Measurements from ENCODE around the gene MAGEB6. TPM values are rescaled to one million over a fixed set of nuclear protein-coding genes. Genes with fewer than 3 reads are reported as not detected.

MAGEB6 gene
- total RNA-seq, 1 experiment from 2014 or later = not detected

- Mint-ChIP-seq H3K27me3 (ENCODE audit: insufficient read depth, unreplicated experiment) (no peaks in the 10 kb centered on the region), H3K4me1 (ENCODE audit: low read depth, unreplicated experiment) (no peaks in the 10 kb centered on the region), H3K9me3 (ENCODE audit: unreplicated experiment) (no peaks in the 10 kb centered on the region), H3K36me3 (ENCODE audit: insufficient read depth, unreplicated experiment) (no peaks in the 10 kb centered on the region), H3K4me3 (ENCODE audit: unreplicated experiment) (no peak overlapping the region), H3K27ac (ENCODE audit: unreplicated experiment) (no peak overlapping the region)
- TF ChIP-seq, protein P1, sequence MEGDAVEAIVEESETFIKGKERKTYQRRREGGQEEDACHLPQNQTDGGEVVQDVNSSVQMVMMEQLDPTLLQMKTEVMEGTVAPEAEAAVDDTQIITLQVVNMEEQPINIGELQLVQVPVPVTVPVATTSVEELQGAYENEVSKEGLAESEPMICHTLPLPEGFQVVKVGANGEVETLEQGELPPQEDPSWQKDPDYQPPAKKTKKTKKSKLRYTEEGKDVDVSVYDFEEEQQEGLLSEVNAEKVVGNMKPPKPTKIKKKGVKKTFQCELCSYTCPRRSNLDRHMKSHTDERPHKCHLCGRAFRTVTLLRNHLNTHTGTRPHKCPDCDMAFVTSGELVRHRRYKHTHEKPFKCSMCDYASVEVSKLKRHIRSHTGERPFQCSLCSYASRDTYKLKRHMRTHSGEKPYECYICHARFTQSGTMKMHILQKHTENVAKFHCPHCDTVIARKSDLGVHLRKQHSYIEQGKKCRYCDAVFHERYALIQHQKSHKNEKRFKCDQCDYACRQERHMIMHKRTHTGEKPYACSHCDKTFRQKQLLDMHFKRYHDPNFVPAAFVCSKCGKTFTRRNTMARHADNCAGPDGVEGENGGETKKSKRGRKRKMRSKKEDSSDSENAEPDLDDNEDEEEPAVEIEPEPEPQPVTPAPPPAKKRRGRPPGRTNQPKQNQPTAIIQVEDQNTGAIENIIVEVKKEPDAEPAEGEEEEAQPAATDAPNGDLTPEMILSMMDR (IDR thresholded peaks at IDR 0.05; ENCODE audit: insufficient read depth in 1 of 2, low read depth in 1 of 2, low read length in 1 of 2, severe bottlenecking in 1 of 2, unreplicated experiment in 1 of 2) = no peak
- no peak overlapping the region for H3K4me3 ChIP-seq (ENCODE audit: low read depth, low read length)
- CTCF ChIA-PET = no interaction called here
- H3K9me3 ChIP-seq = no peaks in the 10 kb centered on the region
- no peaks in the 10 kb centered on the region for H3K4me1 ChIP-seq
- H3K36me3 ChIP-seq (ENCODE audit: control insufficient read depth, insufficient read depth, low read length) = no peaks in the 10 kb centered on the region
- H3K27me3 ChIP-seq (replicated peaks; ENCODE audit: control insufficient read depth, insufficient read depth, low read length) = no peaks in the 10 kb centered on the region
- POLR2A ChIA-PET = no interaction called here
- DNase-seq = no peak
- intact Hi-C loops (cut with micrococcal nuclease; ENCODE audit: unreplicated experiment) = no loop called here
- BruUV-seq (replicated peaks) = no TSS peak
Measured at GRCh38 chrX:26219351-26219750, 27.1 kb downstream of the MAGEB6 start.

DNA sequence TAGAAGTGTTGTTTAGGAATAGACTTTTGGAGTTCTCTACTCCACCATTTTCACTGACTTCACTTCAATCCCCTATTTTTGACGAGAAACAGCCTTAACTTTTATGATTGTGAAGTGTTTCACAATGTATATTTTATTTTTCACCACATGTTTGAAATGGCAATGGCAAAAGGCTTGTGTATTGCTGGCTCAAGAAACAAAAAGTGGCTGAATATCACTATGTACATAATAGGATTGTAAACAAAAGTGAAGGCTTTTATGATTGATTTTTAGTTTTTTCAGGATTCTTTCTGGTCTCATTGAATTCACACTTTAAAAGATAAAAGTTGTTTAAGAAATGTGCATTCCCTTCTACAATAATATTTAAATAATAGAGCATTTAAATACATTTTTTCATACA is 41.9 kb downstream of the MAGEB6 start:
- H3K36me3 Mint-ChIP-seq (ENCODE audit: insufficient read depth, unreplicated experiment) = no peaks in the 10 kb centered on the region
- H3K27ac Mint-ChIP-seq (ENCODE audit: unreplicated experiment) = no peak overlapping the region
- H3K4me3 Mint-ChIP-seq (ENCODE audit: unreplicated experiment) = no peak overlapping the region
- intact Hi-C loops (cut with micrococcal nuclease; ENCODE audit: unreplicated experiment) = no loop called here
- ChIA-PET POLR2A (no interaction called here), CTCF (no interaction called here)
- TF ChIP-seq, protein P1 (IDR thresholded peaks at IDR 0.05; ENCODE audit: insufficient read depth in 1 of 2, low read depth in 1 of 2, low read length in 1 of 2, severe bottlenecking in 1 of 2, unreplicated experiment in 1 of 2) = no peak
- Histone ChIP-seq H3K36me3 (ENCODE audit: control insufficient read depth, insufficient read depth, low read length) (no peaks in the 10 kb centered on the region), H3K27me3 (replicated peaks; ENCODE audit: control insufficient read depth, insufficient read depth, low read length) (no peaks in the 10 kb centered on the region), H3K9me3 (no peaks in the 10 kb centered on the region), H3K4me3 (ENCODE audit: low read depth, low read length) (no peak overlapping the region), H3K4me1 (no peaks in the 10 kb centered on the region)
- H3K9me3 Mint-ChIP-seq (ENCODE audit: unreplicated experiment) = no peaks in the 10 kb centered on the region
- no peaks in the 10 kb centered on the region for H3K27me3 Mint-ChIP-seq (ENCODE audit: insufficient read depth, unreplicated experiment)
- H3K4me1 Mint-ChIP-seq (ENCODE audit: low read depth, unreplicated experiment) = no peaks in the 10 kb centered on the region
- BruUV-seq (replicated peaks) = no TSS peak
- DNase-seq = no peak

Other genes with a start within 250 kb of the MAGEB6 start
- not detected in 2 replicates for gene MAGEB18, start 54.1 kb upstream of the MAGEB6 start, total RNA-seq (2022)
- gene MAGEB6B, start 31.8 kb upstream of the MAGEB6 start, total RNA-seq (2022) = not detected in 2 replicates
- not detected in 2 replicates for gene MAGEB5, start 23.7 kb downstream of the MAGEB6 start, total RNA-seq (2022)

Data from Caco-2 (cell line).